HG03095 (cell line): ENCODE data around the gene C8G.

Source experiments
- ATAC-seq: cut with Tn5 transposase; IDR thresholded peaks from one replicate; pipeline ENCODE4 v1.9.1; 2021; ENCODE audit warnings: moderate library complexity; ENCODE audit not compliant: unreplicated experiment

The C8G gene

DNA sequence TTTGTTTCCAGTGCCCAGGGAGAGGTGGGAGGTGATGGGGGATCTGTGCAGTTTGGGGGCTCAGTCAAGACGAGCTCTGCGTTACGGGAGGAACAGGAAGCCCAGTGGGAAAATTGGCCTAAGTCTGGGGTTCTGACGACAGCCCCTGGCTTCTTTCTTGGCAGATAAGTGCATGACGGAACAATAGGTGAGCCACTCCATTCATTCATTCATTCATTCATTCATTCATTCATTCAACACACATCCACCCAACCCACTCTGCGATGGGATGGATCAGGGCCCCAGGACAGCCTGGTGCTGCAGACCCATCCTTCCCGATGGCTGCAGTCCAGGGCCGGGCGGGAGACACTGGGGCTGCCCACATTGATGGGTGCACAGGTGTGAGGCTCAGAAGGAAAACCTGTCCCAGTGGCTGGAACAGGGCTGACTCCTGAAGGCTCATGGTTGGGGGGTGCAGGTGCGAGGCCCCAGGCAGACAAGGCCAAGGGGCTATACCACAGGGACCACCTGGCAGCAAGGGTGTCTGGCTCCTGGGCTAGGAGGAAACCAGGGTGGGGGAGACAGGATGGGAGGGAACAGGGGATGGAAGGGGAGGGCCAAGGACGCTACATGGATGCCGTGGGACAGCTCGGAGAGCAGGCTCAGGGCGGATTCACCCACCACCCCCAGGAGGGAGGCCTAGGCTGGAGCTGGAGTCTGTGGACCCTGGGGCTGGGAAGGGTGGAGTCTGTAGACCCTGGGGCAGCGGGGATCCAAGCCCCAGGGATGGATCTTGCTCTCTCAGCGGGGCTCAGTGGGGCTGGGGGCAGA lies 35.8 kb downstream of the C8G start:
- ATAC-seq = no peak

DNA sequence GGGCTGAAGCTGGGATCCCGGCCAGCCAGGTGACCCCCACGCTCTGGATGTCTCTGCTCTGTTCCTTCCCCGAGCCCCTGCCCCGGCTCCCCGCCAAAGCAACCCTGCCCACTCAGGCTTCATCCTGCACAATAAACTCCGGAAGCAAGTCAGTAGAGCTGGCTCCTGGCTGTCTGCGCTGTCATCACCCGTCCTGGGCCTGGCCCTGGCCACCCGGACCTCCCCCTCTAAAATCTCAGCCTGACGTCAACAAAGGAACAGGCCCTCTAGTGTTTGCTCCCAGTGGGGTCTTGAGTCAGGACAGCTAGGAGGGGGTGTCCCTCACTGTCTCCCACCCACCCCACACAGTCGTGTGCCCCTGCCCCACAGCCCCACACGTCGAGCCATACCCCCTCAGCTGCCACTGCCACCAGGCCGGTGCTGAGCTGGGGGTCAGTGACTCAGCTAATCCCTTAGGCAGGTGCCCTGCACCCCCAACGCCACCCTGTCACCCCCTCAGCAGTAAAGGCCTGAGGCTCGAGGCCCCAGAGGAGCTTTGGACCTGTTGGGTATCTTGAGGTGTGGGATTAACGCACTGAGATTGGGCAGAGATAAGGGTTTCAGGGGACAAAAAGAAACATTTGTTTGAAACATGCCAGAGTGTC lies 36.7 kb downstream of the C8G start:
- ATAC-seq = no peak

DNA sequence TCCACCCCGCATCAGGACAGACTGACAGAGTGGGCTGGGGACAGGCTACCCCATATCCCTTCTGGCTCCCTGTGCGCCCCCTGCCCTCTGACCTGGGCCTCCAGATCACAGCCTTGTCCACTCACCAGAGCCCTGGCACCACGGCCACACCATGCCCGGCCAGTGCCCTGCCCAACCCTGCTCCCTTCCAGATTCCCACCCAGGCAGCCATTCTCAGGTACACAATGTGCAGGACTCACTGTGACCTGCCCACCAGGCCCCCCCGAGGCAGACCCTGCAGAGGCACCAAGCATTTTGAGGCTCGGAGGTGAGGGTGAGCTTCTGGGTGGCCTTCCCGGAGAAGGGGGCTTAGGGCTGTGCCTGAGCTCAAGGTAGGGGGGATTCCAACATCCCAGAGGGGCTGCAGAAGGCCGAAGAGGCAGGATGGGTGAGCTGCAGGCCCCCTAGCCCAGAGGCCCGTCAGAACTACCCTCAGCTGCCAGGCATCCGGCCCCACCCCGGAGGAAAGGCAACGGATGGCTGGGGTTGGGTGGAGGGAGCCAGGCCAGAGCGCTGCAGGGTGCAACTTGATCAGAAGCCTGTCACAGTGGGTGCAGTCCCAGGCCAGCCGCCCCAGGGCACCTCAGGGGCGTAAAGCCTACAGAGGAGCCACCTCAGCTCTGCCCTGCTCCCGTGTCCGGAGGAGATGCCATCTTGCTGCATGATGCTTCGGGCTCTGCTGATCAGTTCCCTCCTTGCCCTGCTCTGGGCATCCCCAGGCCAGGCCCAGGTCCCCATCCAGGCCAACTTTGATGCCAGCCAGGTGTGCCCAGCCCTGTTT lies 37.4 kb downstream of the C8G start, which contains the start of gene LCNL1:
LCNL1 (plus strand) TSS at position 762 of the 820 bp plus-strand sequence. CDS start 594 bp downstream, outside the sequence.
- no peak for ATAC-seq

- ATAC-seq = no peak
Measured at GRCh38 chr9:136983167-136983566, 38.1 kb downstream of the C8G start.

DNA sequence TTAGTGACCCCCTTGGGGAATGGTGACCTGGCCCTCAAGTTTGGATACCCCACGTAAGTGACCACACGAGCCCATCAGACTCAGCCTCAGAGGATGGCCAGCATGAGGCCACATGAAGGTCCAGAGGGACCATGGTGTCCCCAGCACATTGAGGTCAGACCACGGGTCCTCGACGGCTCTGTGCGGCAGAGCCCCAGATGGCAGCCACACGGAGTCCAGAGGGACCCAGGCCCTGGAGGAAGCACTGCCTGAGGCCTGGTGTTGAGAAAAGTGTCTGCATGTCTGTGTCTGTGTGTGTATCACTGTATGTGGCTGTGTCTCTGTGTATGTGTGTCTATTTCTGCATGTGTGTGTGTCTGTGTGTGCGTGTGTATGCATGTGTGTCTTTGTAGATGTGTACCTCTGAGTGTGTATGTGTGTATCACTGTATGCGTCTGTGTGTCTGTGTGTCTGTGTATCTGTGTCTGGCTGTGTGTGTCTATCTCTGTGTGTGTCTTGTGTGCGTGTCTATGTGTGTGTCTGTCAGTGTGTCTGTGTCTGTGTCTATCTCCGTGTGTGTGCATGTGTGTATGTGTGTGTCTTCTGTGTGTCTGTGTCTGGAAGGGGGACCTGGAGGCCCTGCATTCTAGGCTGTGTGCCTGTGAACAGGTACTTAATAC lies 38.7 kb downstream of the C8G start:
- ATAC-seq = no peak

DNA sequence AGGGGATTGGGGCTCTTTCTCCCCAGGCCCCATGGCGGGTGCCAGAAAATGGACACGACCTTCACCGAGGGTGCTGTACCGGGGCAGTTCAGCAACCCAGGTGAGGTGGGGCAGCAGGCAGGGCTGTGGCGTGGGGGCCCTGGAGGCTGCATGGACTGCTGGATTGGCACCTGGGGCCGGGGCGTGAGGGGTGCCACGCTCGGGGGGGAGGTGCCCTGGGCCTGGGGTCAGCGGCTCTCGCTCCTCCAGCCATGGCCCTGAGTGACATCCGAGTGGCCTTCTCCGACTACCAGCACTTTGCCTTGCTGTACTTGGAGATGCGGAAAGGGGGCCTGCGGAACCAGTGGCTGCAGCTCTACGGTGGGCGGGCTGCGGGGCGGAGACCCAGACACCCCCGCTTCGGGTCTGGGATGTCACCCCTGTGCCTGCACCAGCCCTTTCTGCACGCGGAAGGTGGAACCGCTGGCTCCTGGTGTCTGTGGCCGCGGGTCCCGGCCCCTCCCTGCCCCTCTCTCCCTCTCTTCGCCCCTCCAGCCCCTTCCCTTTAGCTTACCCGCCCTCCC lies 39.5 kb downstream of the C8G start:
- ATAC-seq = no peak

DNA sequence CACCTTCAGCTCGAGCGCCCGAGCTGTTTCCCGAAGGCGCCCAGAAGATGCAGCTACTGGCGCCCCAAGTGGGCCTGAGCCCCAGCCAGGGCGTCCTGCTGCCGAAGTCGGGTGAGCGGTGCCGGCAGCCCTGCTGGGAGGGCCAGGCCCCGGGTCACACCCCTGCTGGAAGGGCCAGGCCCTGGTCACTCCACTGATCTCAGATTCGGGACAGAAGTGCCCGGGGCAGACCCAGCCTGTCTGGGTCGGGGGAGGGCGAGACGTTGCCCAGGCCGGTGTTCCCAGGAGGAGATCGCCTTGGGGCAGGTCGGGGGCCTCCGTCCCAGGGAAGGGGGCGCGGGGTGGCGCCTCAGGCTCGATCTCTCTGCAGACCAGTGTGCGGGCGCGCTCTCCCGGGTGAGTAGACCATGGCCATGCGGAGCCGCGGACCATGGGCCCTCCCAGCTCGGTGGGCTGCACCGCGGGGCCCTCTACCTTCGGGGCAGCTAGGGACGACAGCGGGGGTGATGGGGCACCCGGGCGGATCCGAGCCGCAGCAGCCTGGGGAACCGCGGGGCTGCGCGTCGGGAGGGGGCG lies 40.1 kb downstream of the C8G start:
- ATAC-seq = no peak

DNA sequence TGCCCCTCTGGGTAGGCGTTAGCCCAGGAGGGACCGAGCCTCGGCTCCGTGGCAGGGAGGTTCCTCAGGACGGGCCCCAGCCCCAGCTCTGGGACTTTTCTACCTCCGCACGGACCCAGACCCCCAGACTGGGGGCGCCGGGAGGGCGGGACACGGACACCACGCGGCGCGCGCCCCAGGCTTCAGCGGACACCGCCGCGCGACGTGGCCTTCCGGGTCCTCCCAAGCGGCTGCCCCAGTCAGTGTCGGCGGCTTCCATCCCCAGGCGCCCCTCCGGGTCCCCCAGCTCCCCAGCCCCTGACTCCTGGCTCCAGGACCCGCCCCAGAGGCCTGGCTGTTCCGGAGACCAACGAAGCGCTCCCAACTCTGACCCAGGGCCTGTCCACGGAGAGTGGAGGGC lies 40.8 kb downstream of the C8G start:
- no peak for ATAC-seq

GRCh38 chr9:136988872-136989271 lies 43.8 kb downstream of the C8G start:
- no peak for ATAC-seq

GRCh38 chr9:136990242-136990911 lies 45.3 kb downstream of the C8G start:
- no peak for ATAC-seq

- ATAC-seq = peak; percentile 74
Measured at GRCh38 chr9:136991993-136992818, 47.2 kb downstream of the C8G start, which contains the start of gene PAXX. PAXX (plus strand) TSS chr9:136992422; CDS start chr9:136992444, 22 bp downstream.

DNA sequence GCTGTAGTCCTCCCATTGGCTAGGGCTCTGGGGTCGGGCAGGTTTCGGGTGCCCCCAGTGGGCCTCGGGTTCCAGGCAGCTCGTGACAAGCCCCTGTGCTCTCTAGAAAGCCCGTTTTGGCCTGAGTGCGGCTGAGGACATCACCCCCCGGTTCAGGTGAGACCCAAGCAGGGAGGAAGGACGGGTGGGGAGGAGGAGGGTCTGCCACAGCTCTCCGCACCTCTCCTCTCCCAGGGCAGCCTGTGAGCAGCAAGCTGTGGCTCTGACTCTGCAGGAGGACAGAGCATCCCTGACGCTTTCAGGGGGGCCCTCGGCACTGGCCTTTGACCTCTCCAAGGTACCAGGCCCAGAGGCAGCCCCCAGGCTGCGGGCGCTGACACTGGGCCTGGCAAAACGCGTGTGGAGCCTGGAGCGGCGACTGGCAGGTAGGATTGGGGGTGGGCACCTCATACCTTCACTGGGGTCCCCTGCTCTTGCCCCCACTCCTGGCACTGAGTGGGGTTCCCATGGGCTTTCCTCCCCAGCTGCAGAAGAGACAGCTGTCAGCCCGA lies 47.9 kb downstream of the C8G start:
- ATAC-seq = no peak

- ATAC-seq = no peak
Measured at GRCh38 chr9:136994180-136994887, 49.3 kb downstream of the C8G start.

DNA sequence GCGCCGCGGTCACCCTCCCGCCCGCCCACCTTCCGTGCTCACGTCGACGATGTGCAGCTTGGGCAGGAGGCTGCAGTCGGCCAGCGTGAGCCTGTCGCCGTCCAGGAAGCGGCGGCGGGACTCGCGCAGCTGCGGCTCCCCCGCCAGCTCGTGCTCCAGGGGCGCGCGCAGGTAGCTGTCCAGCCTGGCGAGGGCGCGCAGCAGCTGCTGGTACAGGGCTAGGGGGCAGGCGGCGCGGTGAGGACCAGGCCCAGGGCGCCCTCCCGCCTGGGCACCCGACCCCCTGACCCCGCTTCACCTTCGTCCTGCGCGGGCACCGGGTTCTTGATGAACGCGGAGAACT lies 49.8 kb downstream of the C8G start:
- no peak for ATAC-seq

- no peak for ATAC-seq
Measured at GRCh38 chr9:136995362-136995761, 50.3 kb downstream of the C8G start.

- no peak for ATAC-seq
Measured at GRCh38 chr9:136995772-136996311, 50.8 kb downstream of the C8G start.
